ENCODE measurements around the gene PPP3R1.

DNA sequence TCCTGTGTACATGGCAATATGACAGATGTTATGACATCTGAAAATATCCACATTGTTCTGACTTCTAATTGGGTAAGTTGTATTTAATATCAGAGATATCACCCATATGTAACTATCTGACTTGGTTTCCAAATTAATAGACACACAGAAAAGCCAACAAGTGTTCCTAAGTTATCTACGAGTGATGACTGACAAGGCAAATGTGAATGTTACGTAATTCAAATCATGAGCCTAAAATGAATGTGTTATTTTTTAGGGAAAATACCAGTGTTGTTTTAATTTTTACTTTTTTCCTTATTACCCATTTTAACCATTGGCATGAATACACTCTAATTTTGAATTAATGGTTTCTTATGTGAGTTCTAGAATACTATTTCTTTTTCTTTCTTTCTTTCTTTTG, 110.5 kb downstream of the PPP3R1 start:
- TF ChIP-seq, protein P1, sequence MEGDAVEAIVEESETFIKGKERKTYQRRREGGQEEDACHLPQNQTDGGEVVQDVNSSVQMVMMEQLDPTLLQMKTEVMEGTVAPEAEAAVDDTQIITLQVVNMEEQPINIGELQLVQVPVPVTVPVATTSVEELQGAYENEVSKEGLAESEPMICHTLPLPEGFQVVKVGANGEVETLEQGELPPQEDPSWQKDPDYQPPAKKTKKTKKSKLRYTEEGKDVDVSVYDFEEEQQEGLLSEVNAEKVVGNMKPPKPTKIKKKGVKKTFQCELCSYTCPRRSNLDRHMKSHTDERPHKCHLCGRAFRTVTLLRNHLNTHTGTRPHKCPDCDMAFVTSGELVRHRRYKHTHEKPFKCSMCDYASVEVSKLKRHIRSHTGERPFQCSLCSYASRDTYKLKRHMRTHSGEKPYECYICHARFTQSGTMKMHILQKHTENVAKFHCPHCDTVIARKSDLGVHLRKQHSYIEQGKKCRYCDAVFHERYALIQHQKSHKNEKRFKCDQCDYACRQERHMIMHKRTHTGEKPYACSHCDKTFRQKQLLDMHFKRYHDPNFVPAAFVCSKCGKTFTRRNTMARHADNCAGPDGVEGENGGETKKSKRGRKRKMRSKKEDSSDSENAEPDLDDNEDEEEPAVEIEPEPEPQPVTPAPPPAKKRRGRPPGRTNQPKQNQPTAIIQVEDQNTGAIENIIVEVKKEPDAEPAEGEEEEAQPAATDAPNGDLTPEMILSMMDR (conservative IDR thresholded peaks at IDR 0.05; ENCODE audit: low read depth in 2 of 2), result no peak
- TF ChIP-seq EZH2phosphoT487 (IDR thresholded peaks at IDR 0.05; ENCODE audit: unreplicated experiment) (no peak), POLR2AphosphoS5 (IDR thresholded peaks at IDR 0.05; ENCODE audit: low read depth) (no peak), CREB1 (CRISPR knock-in tag; IDR thresholded peaks at IDR 0.05; ENCODE audit: low read depth) (no peak), EZH2 (IDR thresholded peaks at IDR 0.05; ENCODE audit: low read depth, unreplicated experiment) (no peak), NANOG (IDR thresholded peaks at IDR 0.05; ENCODE audit: borderline replicate concordance) (no peak)
- TF ChIP-seq, protein P2, sequence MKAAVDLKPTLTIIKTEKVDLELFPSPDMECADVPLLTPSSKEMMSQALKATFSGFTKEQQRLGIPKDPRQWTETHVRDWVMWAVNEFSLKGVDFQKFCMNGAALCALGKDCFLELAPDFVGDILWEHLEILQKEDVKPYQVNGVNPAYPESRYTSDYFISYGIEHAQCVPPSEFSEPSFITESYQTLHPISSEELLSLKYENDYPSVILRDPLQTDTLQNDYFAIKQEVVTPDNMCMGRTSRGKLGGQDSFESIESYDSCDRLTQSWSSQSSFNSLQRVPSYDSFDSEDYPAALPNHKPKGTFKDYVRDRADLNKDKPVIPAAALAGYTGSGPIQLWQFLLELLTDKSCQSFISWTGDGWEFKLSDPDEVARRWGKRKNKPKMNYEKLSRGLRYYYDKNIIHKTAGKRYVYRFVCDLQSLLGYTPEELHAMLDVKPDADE (IDR thresholded peaks at IDR 0.05), result no peak
- TF ChIP-seq, protein P3, sequence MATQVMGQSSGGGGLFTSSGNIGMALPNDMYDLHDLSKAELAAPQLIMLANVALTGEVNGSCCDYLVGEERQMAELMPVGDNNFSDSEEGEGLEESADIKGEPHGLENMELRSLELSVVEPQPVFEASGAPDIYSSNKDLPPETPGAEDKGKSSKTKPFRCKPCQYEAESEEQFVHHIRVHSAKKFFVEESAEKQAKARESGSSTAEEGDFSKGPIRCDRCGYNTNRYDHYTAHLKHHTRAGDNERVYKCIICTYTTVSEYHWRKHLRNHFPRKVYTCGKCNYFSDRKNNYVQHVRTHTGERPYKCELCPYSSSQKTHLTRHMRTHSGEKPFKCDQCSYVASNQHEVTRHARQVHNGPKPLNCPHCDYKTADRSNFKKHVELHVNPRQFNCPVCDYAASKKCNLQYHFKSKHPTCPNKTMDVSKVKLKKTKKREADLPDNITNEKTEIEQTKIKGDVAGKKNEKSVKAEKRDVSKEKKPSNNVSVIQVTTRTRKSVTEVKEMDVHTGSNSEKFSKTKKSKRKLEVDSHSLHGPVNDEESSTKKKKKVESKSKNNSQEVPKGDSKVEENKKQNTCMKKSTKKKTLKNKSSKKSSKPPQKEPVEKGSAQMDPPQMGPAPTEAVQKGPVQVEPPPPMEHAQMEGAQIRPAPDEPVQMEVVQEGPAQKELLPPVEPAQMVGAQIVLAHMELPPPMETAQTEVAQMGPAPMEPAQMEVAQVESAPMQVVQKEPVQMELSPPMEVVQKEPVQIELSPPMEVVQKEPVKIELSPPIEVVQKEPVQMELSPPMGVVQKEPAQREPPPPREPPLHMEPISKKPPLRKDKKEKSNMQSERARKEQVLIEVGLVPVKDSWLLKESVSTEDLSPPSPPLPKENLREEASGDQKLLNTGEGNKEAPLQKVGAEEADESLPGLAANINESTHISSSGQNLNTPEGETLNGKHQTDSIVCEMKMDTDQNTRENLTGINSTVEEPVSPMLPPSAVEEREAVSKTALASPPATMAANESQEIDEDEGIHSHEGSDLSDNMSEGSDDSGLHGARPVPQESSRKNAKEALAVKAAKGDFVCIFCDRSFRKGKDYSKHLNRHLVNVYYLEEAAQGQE (IDR thresholded peaks at IDR 0.05; ENCODE audit: unreplicated experiment), result no peak
